HG02678 (cell line): ENCODE measurements around the gene MGLL.

Experiments used
- ATAC-seq: cut with Tn5 transposase; IDR thresholded peaks from one replicate; pipeline ENCODE4 v1.9.1; 2021; ENCODE audit warnings: mild to moderate bottlenecking, moderate library complexity; ENCODE audit not compliant: unreplicated experiment

Gene MGLL

DNA sequence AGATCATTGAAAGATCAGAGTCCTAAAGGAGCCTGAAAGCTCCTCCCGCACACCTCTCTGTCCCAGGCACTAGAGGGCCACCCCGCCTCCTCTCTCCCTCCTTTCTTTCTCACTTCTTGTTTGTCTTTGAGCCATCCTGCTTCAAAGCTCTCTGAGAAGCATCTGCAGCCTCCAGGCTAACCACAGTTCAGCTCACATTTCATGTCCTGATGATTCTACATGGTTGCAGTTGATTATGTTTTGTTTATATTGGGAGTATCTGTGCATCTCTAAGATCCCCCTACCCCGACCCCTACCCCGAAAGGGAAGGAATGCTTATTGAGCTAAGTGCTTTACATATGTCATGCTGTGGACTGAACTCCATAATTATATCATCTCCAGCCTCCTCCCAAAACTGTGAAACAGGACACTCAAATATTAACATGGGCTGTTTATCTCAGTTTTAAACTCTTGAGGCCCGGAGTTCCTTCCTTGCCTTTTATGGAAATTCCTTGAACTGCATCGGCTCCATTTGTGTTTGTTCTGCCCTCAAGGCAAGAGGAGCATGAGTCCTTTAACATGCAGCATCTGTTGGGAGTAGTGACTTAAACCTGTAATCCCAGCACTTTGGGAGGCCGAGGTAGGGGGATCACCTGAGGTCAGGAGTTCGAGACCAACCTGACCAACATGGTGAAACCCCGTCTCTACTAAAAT is 30.9 kb downstream of the MGLL start:
- peak; percentile 91 for ATAC-seq

DNA sequence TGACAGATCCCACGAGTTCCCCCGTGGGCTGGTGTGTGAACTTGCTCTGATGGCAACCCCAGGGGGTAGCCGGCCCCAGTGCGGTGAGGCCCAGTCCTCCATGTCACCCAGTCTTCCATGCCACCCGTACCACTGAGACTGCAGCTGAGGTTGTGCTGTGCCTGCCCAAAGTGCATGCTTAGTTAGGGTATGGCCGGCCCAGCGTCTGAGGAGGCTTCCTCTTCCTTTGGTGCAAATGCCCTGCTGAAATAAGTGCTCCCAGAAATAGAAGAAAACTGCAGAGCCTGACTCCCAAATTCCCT is 31.5 kb downstream of the MGLL start:
- ATAC-seq = peak; percentile 11

DNA sequence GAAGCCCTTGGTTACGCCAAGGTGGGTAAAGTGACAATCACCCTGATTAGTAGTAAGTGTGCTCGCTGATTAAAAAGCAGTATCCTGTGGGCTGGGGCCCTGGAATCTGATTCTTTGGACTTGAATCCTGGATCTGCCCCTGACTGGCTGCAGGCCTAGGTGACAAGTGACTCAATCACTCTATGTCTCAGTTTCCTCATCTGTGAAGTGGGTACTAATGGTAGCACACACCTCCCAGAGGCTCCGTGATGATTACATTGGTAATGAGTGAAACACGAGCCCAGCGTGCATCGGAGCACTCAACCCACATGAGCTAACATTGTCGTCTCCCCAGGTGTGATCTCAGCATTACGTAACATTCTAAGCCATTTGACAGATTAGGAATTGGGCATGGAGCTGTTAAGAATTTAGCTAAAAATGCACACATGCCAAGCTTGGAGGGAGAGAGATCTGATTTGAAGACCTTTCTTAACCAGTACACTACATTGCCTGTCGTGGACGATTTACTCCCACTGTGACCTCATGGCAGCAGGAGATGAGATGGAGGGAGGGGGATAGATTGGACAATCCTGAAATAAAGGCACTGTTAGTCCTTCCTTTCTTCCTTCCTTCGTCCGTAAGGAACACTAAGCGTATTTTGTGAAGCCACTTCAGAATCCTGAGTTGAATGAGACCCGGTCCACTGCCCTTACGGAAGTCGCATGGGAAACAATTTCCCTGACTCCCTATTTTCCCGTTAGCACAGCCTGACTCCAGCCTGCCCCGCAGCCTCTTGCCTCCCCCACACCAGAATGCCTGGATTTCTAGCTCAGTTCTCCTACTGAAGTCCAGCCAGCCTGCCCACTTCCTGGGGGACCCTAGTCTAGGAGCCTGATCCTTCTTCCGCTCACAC is 32.1 kb downstream of the MGLL start:
- no peak for ATAC-seq

DNA sequence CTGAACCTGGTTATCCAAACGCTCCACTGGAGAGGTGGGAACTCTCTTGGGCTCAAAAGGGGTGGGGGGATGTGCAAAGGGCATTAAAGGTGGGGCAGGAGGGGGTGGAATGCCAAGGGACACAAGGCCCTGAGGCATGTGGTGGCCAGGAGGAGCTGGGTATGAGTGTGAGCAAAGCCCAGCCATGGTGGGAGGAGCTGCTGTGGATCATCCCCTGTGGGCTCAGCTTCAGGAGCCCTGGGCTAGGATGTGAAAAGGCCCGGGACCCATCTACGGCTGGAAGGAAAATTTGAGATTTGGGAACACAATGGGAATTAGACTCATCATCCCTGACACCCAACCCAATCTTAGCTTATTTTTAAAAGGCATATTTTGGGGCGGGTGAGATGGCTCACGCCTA is 33.3 kb downstream of the MGLL start:
- ATAC-seq = no peak

DNA sequence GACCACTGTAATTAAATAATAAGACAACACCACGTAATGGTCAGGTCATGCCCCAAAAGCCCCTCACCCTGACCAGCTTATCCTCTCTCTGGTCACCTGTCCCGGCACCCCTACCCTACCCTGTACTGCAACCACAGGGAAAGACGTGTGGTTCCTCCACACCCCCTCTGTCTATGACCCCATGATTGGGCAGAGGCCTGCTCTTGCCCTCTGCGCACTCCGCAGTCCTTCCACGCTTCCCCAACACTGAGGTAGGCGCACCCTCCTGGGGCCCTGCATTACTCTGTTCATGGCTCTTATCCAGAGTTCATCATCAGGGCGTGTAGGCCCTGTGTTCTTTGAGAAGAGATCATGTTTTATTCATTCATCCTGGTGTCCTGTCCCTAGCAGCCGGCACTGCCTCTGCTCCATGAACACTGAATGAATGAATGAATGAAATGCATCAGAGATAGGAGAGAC is 33.8 kb downstream of the MGLL start:
- ATAC-seq = no peak

DNA sequence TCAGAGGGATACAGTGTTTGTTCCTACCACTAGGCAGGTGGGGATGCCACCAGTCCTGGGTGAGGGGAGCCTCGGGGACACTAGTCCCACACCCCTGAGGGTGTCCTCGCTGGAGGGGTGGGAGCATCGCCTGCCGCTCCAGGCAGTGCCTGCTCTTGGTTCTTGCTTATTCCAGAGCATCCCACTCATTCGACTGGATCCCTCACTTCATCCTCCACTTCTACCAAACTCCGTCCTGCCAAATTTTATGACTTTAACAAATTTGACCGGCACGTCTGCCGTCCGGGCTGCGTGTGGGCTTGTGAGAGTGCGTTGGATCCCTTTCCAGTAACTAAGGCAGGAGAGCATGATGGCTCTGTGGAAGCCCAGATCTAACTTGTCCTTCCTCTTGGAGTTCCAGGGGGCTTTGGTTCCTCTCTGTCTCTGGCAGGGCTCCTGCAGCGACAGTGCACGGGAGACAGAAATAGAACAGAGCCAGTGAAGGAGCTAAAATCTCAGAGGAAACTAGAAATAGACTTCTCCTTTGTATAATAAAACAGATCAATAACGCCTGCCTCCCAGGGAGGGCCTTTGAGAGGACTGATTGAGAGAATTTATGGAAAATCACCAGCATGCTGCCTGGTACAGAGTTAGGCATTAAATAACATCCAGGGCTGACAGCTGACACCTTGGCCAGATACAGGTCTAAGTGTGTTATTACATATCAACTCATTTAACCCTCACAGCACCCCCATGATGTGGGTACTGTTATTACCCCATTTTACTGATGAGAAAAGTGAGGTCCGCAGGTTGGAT is 34.5 kb downstream of the MGLL start:
- ATAC-seq = no peak

DNA sequence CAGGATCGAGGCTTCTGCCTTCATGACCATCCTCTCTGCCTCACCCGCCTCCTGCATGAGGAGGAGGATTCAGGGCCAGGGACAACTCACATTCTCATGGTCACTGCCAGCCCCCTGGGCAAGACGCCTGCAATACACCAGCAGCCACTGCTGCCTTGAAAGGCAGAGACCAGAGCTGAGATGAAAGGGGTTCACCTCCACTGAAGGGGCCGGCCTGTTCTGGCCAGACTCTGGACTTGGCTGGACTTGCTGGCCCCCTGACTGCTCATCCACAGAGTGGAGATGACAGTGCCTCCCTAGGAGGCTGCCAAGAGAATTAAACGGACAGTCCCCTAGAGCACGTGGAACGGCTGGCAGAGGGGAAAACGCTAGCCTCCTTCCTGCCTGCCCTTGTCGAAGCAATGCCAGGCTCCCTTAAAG is 35.2 kb downstream of the MGLL start:
- no peak for ATAC-seq

DNA sequence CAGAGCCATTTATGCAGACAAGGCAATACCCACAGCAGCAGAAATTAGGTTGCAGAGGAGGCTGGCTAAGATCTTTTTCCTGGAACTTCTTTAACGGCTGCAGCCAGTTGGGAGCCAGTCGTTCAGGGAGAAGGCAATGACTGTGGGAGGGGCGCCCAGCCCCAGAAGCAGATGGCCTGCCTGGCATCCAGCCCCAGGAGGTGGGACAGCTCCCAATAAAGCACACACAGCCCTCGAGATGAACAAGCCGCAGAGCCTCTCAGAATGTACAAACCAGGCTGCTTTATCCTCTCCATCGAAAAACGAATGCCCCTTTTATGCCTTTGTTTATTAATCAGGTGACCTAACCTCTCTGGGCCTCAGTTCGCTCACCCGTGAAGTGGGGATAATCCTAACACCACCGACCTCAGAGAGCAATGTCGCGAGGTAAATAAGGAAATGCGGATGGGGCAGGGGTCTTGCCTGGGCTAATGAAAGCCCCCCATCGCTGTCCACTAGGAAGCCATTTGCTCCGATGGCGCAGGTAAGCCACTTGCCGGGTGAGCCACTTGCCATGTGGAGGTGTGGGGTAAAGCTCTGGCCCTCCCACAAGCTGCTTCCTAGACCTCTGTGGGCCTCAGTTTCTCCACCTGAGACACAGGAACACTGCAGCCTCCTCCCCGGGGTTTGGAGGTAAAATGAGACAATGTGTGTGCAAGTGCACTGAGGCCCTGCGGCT is 35.8 kb downstream of the MGLL start:
- ATAC-seq = no peak

DNA sequence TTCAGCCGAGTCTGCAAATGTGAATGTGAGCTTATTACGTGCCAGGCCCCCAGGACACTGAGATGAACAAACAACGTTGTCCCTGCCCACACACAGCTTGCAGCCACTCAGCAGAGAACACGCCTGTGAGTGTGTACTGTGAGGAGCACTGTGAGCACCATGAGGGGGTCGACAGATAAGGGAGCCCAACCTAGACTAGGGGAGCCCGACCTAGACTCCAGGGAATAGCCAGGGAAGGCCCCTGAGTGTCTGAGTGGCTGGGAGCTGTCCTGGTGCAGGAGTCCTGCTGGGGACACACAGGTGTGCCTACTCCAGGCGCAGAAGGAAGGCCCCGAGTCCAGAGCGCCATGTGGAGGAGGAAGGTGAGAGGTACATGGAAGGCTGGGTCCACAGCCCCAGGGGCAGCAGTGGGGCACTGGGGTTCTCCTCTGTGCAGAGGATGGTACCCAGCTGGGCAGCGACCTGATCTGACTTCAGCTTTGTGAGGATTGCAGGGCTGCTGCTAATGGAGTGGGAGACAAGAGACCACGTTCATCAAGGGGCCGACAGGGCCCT is 36.5 kb downstream of the MGLL start:
- no peak for ATAC-seq

DNA sequence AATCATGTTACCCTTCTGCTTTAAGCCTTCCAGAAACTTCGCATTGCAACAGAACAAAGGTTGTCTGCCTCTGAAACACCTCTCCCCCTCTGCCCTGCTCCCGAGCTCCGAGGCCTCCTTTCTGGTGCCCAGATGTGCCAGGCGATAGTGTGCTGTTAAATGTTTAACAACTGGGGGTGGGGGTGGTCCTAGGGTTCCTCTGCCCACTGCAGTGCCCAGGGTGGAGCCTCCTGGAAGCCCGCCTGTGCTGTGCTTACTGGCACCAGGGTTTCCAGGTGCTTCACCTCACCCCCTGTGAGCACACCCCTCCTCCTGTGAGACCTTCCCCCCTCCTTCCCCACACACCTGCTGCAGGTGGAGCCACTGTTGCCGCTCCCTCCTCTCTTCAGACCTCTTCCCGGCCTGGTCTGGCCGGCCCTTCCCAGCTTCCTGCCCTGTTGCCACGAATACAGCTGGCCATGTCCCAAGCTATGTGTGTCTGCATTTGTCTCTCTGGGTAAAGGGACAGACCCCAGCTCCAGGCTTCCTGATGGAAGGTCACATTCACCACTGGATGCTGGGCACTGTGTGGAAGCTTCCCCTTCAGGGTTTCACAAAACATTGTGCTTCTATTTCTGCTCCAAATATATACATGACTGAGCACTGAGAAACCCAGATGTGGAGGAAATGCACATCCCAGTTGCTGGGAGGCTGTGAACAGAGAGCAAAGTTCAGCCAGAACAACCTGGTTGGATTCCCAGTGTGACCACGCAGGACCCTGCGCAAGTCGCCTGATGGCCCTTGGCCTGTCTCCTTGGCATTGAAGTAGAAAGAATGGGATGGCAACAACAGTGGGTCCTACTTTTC is 37.2 kb downstream of the MGLL start:
- ATAC-seq = no peak

DNA sequence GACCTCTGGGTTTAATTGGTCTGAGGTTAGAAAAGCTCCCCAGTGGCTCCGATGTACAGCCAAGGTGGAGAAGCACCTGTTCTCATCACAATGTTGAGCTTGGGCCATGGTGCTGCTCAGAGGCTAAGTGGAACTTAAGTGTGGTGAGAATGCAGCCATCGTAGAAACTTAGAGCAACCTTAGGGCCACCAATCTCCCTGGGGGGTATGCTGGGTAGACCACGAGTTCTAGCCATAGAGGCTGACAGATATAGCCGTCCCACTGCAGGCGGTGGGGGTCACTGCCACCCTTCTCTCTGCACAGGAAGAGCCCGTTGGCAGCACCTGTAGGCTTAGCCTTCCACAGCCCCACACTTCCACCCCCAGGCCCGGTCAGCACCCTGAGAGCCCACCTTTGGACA is 38.0 kb downstream of the MGLL start:
- ATAC-seq = no peak

DNA sequence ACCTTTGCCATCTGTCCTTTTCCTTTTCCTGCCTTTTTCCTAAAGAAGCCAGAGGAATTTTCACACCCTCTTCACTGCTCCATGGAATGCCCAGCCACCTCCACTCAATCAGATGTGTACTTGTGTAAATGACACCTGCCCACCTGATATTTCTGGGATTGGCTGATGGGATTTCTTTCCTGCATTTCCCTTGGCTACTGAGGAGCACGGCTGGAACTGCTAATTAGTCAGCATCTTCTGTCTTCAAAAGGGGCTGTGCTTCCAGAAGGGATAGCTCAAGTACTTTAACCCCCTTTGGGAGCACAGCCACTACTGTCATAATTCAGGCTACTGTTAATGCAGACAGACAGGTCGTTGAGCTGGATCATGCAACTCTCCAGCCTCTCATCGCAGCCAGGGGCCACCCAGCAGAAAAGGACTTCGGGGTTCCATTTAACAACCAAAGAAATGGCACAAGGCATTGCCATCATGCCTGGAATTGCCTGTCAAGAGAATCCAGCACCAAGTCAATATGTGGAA is 38.6 kb downstream of the MGLL start:
- ATAC-seq = no peak

DNA sequence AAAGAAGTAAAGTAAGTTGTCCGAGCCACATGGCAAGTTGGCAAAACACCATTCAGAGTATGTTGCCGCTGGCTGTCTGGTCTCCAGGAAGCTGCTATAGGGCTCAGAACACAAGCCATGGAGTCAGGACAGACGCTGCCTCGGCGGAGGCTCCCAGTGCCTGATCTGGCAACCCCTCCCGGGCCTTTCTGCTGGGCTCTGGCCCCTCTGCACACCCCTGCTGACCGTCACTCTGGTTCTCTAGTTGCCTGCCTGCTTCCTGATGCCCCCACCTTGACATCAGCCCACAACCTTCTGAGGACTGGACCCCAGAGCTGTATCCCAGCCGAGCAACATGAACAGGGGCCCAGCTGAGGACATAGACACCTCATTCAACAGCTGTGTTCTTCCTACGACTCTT is 39.1 kb downstream of the MGLL start:
- no peak for ATAC-seq

DNA sequence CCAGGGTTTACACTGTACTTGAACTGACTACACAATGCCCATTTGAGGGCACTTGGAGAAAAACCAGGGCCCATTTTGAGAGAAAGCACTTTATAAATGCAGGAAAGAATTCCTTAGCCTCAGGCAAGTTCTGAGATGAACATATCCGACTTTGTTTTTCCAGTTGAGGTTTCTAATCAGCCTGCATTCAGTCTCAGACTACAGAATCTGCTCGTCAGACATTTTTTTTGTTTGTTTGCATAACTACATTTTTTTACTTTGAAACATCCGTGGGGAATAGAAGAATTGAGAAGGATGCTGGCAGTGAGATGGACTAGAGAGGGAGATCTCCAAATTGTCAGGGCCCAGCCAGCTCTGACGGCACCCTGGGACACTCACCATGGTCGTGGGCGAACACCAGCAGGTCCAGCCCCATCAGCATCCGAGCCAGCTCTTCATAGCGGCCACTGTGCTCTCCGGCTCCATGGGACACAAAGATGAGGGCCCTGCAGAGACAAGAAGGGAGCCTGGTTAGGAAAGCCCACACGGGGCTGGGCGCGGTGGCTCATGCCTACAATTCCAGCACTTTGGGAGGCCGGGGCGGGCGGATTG is 40.8 kb downstream of the MGLL start:
- no peak for ATAC-seq

DNA sequence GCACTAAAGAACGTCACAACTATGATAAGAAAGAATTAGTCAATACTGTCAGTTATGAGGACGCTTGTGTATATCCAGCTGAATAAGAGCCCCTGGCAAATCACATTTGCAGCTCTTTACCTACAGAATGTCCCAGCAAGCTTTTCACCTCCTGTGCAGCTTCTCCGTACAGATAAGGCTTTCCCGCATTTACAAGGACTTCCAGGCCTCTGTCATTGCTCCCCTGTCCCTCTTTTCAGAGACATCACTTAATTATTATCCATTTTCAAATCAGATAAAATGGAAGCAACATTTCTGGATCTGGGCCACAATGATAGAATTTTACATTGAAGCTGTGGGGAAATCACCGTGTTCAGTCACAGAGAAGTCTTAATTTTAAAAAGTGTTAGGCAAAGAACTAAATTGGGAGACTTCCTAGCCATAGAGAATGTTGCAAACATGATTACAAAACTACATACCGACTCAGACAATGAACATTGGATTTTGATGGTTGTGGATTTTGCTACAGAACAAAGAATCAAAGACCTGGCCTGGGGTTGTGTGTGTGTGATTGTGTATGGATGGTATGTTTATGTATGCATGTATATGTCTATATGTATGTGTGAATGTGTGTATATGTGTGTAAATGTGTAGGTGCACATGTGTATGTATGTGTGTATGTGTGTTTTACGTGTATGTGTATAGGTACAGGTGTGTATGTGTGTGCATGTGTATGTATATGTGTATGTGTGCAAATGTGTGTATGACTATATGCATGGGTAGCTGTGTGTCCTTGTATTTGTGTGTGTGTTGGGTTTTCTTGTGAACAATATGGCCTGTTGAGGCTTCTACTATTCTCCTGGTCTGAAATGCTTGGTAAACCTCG is 41.5 kb downstream of the MGLL start:
- ATAC-seq = no peak

DNA sequence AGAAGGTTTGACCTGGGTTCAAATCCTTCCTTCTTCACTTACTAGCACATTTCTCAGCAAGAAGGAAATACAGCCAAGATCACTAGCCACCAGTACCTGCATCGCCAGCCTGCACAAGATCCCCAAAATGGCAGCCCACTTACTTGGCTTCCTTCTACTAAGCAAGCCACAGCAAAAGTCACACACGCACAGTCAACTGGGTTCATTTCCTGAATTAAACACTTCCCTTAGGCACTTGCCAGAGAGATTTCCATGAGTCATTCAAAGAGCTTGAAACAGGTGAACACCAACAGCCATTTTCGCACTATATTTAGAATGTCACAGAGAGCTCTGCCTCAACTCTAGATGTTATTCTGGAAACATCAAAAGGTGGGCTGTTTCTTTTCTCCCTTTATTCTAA is 42.6 kb downstream of the MGLL start:
- peak; percentile 35 for ATAC-seq

DNA sequence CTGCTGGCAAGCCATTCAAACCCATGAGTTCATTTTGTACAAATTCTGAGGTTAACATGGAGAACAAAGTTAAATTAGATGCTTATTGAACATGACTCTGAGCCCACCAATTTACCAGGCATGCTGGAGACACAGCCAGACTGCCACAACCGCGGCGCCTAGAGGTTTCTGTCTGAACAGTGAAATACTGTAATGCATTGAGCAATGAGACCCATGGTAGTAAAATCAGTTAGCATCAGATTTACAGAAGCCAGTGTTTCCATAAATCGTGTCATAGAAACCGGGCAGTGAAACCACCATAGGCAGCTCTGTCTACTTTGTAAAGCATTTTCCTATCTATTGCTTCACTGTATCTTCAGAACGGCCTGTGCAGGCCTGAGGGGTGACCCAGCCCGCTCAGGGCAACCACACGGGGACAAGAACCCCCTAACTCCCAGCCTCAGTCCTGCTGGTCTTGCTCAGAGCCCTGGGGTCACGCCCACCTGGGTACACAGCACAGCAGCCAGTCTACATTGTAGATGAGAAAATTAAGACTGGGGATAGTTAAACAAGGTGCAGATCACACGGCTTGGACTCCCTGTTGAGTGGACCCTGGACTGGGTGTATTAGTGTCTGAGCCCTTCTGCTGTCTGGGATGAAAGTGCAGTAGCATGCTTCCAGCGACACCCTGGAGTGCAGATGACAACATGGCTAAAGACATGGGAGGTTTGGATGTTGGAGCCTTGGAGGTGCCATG is 44.2 kb downstream of the MGLL start:
- no peak for ATAC-seq

DNA sequence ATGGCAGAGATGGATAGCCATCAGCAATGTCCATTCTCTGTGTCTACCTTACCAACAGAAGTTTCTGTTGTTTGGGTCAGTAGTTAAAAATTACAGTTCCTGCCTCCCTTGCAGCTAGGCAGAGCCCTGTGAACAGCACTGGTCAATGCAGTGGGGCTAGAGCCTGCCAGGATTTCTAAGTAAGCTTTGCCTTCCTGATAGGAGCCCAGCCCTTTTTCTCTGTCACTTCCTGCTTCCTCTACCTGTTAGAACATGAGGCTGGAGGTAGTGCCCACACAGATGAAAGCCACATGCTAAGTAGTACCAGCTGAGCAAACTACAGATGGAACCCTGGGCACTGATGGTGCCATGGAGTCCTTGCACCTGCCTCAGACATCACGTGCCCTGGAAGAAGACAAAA is 45.0 kb downstream of the MGLL start:
- no peak for ATAC-seq
